Activated naive CD4-positive, alpha-beta T cell treated with anti-CD3 and anti-CD28 coated beads, Interleukin-2, amount 50 U/mL, for 24 hours (primary cell): Measurements from ENCODE around the gene RAPGEF6.

ENCODE experiments used
- H3K27ac Mint-ChIP-seq: one replicate; pipeline ENCODE4 v1.8.0; 2021; ENCODE audit warnings: mild to moderate bottlenecking, mixed read lengths
- H3K27me3 Mint-ChIP-seq: one replicate; pipeline ENCODE4 v1.8.0; 2021; ENCODE audit warnings: mixed read lengths
- H3K36me3 Mint-ChIP-seq: one replicate; pipeline ENCODE4 v1.8.0; 2021; ENCODE audit warnings: mixed read lengths
- H3K4me1 Mint-ChIP-seq: one replicate; pipeline ENCODE4 v1.8.0; 2021; ENCODE audit warnings: mixed read lengths
- H3K4me3 Mint-ChIP-seq: one replicate; pipeline ENCODE4 v1.8.0; 2021; ENCODE audit warnings: mild to moderate bottlenecking, mixed read lengths
- H3K9me3 Mint-ChIP-seq: one replicate; pipeline ENCODE4 v1.8.0; 2021; ENCODE audit warnings: mixed read lengths

The RAPGEF6 gene

DNA sequence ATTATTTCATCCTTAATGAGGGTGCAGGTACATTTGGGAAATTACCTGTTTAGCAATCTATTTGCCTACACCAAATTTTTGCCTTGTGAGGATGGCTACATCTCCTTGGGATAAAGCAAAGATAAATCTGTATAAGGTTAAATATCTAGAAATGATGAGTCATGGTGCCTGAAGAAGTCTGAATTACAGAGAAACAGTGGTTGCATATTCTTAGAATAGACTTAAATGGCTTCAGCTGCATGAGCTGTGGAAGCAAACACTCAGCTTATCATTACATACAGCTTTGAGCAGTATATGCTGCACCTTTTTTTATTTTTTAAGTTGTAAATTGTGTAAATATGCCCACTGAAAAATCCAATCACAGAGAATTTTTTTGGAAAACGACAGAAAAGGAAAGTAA is 153.5 kb downstream of the RAPGEF6 start:
- peak overlapping the region; percentile 14 for H3K27ac Mint-ChIP-seq
- no peaks in the 10 kb centered on the region for H3K9me3 Mint-ChIP-seq
- peaks cover 36% of the 10 kb centered on the region for H3K36me3 Mint-ChIP-seq
- peaks cover 62% of the 10 kb centered on the region for H3K4me1 Mint-ChIP-seq
- no peaks in the 10 kb centered on the region for H3K27me3 Mint-ChIP-seq
- H3K4me3 Mint-ChIP-seq = peak overlapping the region; percentile 42

DNA sequence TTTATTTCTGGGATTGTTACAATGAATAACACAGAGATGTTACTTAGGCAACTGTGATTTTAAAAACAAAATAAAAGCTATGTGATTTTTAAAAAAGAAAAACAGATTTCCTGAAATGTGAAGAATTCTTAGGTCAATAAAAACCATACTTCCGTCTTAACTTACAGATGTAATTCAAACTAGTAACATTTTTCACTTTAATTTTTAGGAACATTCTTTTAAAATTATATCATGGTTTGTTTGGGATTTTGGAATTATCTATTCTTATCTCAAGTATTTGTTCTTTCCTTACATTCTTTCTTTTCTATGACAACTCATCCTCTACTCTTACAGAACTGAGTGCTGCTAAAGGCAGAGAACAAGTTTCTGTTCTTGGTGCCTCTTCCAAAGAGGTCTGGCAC is 159.5 kb downstream of the RAPGEF6 start:
- H3K4me3 Mint-ChIP-seq = no peak overlapping the region
- peaks cover 69% of the 10 kb centered on the region for H3K4me1 Mint-ChIP-seq
- peaks cover 26% of the 10 kb centered on the region for H3K36me3 Mint-ChIP-seq
- no peaks in the 10 kb centered on the region for H3K9me3 Mint-ChIP-seq
- H3K27ac Mint-ChIP-seq = peak overlapping the region; percentile 35
- no peaks in the 10 kb centered on the region for H3K27me3 Mint-ChIP-seq

DNA sequence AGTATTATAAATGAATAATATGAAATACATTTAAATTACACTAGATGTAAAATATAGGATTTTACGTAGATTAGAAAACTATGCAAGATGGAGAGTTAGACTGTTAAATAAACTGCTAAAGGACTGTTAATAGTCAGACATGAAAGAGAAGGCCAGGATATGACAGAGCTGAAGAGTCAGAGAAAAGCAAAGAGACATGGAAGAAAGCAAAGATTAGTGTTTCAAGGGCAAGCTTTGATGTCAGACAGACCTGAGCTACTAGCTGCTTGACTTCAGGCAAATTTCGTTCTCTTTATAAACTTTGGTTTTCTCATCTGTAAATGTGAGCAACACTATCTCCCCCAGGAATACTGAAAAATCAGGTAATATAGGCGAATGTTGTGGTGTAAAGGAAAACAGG is 161.3 kb downstream of the RAPGEF6 start:
- Mint-ChIP-seq H3K27ac (peak overlapping the region; percentile 85), H3K4me1 (peaks cover 59% of the 10 kb centered on the region), H3K4me3 (no peak overlapping the region), H3K27me3 (no peaks in the 10 kb centered on the region), H3K9me3 (no peaks in the 10 kb centered on the region), H3K36me3 (peaks cover 24% of the 10 kb centered on the region)

DNA sequence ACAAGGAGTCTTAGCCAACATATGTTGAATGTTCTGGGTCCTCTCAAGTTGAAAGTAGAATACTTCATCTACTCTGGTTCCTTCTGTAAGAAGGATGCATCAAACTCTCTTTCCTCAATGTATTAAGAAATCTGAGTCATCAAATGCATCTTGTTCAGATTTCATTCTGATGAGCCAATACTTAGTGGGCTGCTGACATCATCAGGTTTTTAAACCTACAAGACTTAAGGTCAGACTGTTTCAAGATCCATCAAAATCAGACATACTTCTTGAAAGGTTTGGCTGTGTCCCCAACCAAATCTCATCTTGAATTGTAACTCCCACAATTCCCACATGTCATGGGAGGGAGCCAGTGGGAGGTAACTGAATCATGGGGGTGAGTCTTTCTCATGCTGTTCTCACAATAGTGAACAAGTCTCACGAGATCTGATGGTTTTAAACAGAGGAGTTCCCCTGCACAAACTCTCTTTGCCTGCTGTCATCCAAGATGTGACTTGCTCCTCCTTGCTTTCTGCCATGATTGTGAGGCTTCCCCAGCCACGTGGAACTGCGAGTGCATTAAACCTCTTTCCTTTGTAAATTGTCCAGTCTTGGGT is 168.8 kb downstream of the RAPGEF6 start:
- H3K9me3 Mint-ChIP-seq = peaks cover 1% of the 10 kb centered on the region
- peaks cover 29% of the 10 kb centered on the region for H3K36me3 Mint-ChIP-seq
- peak overlapping the region; percentile 42 for H3K4me3 Mint-ChIP-seq
- H3K4me1 Mint-ChIP-seq = peaks cover 70% of the 10 kb centered on the region
- no peaks in the 10 kb centered on the region for H3K27me3 Mint-ChIP-seq
- peak overlapping the region; percentile 20 for H3K27ac Mint-ChIP-seq

DNA sequence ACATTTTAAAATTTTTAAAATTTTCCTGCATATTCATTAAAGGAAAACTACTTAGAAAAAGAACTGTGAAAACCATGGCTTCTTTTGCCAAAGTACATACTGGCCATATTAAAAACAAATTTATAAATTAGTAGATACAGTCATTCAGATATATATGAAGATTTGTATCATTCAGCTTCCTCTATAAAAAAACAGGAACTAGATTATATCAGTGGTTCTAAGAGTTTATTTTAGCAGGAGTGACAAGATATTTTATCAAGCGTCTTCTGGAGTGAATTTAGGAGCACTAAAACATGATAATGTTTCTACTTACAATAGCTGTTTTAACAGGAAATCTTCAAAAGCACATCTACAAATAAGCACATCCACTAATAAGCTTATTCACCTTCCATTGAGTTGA is 171.4 kb downstream of the RAPGEF6 start:
- Mint-ChIP-seq H3K27me3 (no peaks in the 10 kb centered on the region), H3K4me3 (no peak overlapping the region), H3K36me3 (peaks cover 37% of the 10 kb centered on the region), H3K27ac (no peak overlapping the region), H3K9me3 (peaks cover 5% of the 10 kb centered on the region), H3K4me1 (peaks cover 77% of the 10 kb centered on the region)

DNA sequence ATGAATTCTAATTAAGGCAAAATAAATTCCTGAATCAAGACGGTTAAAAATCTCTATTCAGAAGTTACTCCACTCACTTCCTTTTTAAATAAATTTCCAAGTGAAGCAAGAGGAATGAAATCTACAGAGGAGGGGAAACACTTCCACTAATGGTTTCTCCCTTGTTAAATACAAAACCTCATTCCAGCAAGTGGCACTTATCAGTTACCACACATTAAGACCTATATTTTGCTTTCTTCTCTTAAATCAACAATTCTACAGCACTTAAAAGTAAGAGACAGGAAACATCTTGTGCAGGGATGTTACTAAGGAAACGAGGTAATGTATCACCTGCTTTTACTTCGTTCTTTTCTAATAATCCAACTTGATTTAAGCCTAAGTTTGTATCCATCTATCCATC is 172.6 kb downstream of the RAPGEF6 start:
- Mint-ChIP-seq H3K36me3 (peaks cover 36% of the 10 kb centered on the region), H3K27me3 (no peaks in the 10 kb centered on the region), H3K9me3 (peaks cover 5% of the 10 kb centered on the region), H3K4me3 (peak overlapping the region; percentile 30), H3K4me1 (peaks cover 75% of the 10 kb centered on the region), H3K27ac (peak overlapping the region; percentile 81)

DNA sequence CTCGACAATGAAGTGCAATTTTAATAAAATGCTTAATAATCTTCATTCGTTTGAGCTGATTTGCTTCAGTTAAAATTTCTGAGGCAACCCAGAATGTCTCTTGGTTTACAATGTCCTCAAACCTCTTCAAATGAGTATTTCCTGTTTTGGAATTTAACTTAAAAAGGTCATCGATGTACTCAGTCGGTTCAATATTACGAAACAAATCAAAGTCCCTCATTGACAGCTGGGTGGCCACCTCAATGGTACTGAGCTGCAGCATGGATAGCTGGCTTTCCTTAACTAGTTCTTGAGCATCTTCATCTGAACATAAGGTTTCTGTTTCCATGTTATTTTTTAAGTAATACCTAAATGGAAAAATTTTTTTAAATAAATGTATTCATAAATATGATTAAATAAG is 173.3 kb downstream of the RAPGEF6 start:
- peaks cover 5% of the 10 kb centered on the region for H3K9me3 Mint-ChIP-seq
- no peaks in the 10 kb centered on the region for H3K27me3 Mint-ChIP-seq
- peaks cover 76% of the 10 kb centered on the region for H3K4me1 Mint-ChIP-seq
- peaks cover 33% of the 10 kb centered on the region for H3K36me3 Mint-ChIP-seq
- no peak overlapping the region for H3K4me3 Mint-ChIP-seq
- peak overlapping the region; percentile 46 for H3K27ac Mint-ChIP-seq

DNA sequence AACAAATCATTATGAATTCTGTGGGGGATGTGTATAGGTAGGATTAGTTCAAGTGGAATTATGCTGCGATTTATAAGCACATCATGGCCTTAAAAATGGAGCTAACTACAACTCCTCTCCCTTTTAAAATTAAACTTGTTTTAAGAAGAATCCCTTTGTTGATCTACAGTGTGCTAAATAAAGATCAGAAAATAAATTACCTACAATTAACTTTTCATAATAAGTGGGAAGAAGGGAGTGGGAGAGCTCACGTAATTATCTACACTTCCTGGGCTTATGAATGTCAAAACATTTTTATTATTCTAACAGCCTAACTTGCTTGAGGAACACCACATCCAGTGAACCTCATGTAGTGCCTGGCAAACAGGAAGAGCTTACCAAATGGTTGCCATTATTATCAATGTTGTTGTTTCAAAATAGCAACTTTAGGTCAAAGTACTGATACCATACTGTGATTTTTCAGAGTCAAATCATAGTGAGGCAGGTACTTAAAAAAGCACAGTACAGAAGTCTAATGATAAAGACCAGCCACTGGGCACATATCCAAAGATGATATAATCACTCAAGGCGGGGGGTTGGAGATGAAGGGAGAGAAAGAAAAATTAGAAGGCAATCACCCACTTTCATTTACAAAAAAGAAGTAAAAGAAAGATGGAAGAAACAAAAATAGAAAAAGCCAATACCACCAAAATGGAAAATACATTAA is 174.0 kb downstream of the RAPGEF6 start:
- Mint-ChIP-seq H3K4me3 (peak overlapping the region; percentile 33), H3K36me3 (peaks cover 32% of the 10 kb centered on the region), H3K4me1 (peaks cover 74% of the 10 kb centered on the region), H3K9me3 (peaks cover 5% of the 10 kb centered on the region), H3K27ac (peak overlapping the region; percentile 82), H3K27me3 (no peaks in the 10 kb centered on the region)

DNA sequence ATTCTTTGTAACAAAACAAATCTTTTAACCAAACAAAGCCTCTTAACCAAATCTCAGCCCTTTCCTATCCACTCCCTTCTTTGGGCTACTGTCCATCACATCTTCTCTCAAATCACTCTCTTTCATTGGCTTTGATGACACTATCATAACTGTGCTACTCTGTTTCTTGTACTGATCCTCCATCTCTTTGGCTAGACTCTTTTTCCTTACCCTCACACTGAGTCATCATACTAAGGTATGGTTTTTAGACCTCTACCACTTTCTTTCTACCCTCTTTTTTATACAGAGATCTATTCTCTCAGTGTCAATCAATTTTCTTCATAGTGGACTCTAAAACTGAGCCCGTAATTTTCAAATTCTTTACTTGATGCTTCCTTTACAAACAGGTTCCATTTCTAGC is 174.9 kb downstream of the RAPGEF6 start:
- H3K36me3 Mint-ChIP-seq = peaks cover 33% of the 10 kb centered on the region
- H3K4me1 Mint-ChIP-seq = peaks cover 68% of the 10 kb centered on the region
- H3K9me3 Mint-ChIP-seq = peaks cover 5% of the 10 kb centered on the region
- H3K27ac Mint-ChIP-seq = peak overlapping the region; percentile 48
- no peaks in the 10 kb centered on the region for H3K27me3 Mint-ChIP-seq
- H3K4me3 Mint-ChIP-seq = no peak overlapping the region

DNA sequence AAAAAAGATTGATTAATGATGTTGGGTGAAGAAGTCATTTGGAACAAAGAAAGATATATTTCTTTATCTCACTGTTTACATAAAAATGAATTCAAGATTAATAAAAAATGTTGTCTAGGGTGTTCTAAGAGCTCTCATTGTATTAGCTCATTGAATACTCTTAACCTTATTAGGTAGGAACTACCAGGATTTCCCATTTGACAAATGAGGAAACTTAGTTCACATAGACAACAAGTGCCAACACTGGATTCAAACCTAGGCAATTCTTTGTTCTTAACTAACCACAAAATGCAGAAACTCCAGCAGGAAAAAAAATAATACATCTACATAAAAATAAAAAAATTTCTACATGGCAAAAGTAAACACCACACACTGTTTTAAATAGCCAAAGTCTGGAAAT is 175.8 kb downstream of the RAPGEF6 start:
- no peak overlapping the region for H3K27ac Mint-ChIP-seq
- H3K27me3 Mint-ChIP-seq = no peaks in the 10 kb centered on the region
- peaks cover 41% of the 10 kb centered on the region for H3K36me3 Mint-ChIP-seq
- H3K4me1 Mint-ChIP-seq = peaks cover 70% of the 10 kb centered on the region
- H3K9me3 Mint-ChIP-seq = peaks cover 5% of the 10 kb centered on the region
- H3K4me3 Mint-ChIP-seq = no peak overlapping the region

DNA sequence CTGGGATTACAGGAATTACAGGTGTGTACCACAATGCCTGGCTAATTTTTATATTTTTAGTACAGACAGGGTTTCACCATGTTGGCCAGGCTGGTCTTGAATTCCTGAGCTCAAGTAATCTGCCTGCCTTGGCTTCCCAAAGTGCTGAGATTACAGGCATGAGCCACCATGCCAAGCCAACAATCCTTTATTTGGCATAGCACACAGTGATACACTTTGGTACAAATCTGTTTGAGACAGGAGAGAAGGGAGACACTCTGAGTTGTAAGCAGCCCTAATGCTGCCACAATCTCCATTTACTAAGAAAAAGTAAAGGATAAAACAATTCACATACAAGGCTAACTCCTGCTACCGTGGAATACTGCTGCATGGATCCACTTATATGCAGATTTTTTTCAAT is 177.8 kb downstream of the RAPGEF6 start:
- Mint-ChIP-seq H3K4me3 (no peak overlapping the region), H3K4me1 (peaks cover 61% of the 10 kb centered on the region), H3K9me3 (peaks cover 5% of the 10 kb centered on the region), H3K27me3 (no peaks in the 10 kb centered on the region), H3K27ac (no peak overlapping the region), H3K36me3 (peaks cover 44% of the 10 kb centered on the region)

DNA sequence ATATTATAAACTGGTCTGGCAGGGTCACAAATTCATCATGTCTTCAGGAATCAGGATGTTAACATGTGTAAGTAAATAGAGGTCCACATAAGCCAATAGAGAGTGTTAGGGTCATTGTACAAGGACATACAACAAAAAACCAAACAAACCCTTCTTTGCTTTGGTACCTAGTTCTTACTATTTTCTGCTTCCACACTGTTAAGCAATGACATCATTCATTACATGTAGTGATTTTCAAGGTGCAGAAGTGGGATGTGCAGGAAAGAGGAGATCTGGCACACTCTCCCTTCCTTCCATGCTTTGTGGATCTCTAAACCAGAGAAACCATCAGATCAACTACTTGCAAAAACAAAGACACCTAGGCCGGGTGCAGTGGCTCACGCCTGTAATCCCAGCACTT is 184.1 kb downstream of the RAPGEF6 start:
- Mint-ChIP-seq H3K27ac (peak overlapping the region; percentile 66), H3K36me3 (peaks cover 34% of the 10 kb centered on the region), H3K4me3 (no peak overlapping the region)

DNA sequence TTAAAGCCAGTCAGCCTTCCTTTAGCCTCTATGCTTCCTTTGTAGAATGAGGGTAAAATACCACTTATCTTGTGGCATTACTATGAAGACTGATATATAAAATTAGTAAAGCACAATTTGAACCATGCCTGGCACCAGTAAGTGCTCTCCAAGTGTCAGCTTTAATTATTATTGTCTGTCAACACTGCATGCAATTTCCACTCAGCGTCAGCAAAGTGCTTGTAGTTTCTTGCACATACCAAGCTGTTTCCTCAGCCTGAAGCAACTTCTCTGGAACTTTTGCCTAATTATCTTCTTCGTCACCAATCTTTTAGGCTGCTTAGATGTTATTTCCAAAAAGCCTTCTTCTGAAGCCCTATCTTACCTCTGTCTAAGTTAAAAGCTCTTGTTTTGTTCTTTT is 193.8 kb downstream of the RAPGEF6 start:
- Mint-ChIP-seq H3K36me3 (peaks cover 21% of the 10 kb centered on the region), H3K4me1 (peaks cover 34% of the 10 kb centered on the region), H3K4me3 (no peak overlapping the region), H3K27me3 (no peaks in the 10 kb centered on the region), H3K27ac (peak overlapping the region; percentile 91), H3K9me3 (no peaks in the 10 kb centered on the region)

More for the DNA sequence above, 184.1 kb downstream of the RAPGEF6 start:
- Mint-ChIP-seq H3K4me1 (peaks cover 42% of the 10 kb centered on the region), H3K27me3 (no peaks in the 10 kb centered on the region), H3K9me3 (no peaks in the 10 kb centered on the region)

DNA sequence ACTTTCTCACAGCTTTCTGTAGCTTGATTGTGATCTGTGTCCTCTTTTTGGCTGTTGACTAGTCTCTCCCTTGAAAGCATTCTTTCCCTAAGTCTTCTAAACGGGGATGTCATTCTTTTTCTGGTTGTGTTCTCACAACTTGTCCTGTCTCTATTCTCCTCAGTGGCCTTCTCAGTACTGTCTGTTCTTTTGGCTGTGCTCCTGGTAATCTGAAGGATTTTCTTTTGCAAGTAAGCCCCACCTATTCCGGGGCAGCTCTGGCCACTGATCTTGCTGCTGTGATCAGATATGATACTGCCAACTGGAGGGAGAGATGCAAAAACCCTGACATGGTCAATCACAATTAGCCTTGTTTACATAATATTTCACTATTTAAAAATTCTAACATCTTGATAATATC is 198.9 kb downstream of the RAPGEF6 start:
- H3K36me3 Mint-ChIP-seq = peaks cover 20% of the 10 kb centered on the region
- peak overlapping the region; percentile 36 for H3K27ac Mint-ChIP-seq
- H3K4me3 Mint-ChIP-seq = no peak overlapping the region
- H3K9me3 Mint-ChIP-seq = no peaks in the 10 kb centered on the region
- H3K27me3 Mint-ChIP-seq = no peaks in the 10 kb centered on the region
- H3K4me1 Mint-ChIP-seq = peaks cover 18% of the 10 kb centered on the region

DNA sequence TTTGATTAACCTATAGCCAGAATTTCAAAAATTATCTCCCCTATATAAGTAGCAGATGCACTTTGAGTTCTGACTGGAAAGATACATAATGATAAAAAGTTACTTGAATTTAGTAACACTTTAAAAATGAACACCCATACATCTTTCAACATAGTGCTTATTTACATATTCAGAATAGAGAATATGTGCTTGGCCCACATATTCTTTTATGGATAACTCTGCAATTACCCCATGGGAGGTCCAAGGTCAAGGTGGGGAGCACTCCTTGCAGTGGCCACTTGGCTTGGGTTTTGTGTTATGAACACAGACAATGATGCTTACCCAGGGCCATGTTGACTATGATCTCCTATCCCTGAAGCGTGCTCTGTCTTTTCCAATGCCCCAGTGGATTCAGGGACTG is 201.9 kb downstream of the RAPGEF6 start:
- Mint-ChIP-seq H3K4me1 (peaks cover 15% of the 10 kb centered on the region), H3K9me3 (no peaks in the 10 kb centered on the region), H3K36me3 (peaks cover 18% of the 10 kb centered on the region), H3K4me3 (no peak overlapping the region), H3K27me3 (no peaks in the 10 kb centered on the region), H3K27ac (peak overlapping the region; percentile 87)

DNA sequence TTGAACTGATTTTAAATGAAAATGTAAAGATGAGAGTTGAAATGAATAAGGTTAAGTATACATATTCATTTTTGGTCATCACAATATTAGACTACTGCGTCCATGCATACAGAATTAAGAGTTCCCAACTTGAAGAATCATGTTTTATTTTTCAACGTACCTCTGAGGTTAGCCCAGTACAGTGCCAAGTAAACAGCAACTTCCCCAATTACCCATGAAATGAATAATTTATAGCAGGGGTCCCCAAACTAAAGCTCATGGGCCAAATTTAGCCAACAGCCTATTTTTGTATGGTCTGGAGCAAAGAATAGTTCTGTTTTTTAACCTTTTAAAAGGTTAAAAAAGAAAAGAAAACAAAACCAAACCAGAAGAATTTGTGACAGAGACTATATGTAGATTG is 203.2 kb downstream of the RAPGEF6 start:
- Mint-ChIP-seq H3K4me1 (peaks cover 10% of the 10 kb centered on the region), H3K27me3 (no peaks in the 10 kb centered on the region), H3K4me3 (no peak overlapping the region), H3K27ac (no peak overlapping the region), H3K36me3 (peaks cover 18% of the 10 kb centered on the region), H3K9me3 (no peaks in the 10 kb centered on the region)
